HCT116 (cell line): ENCODE results near the gene PRSS16.
"Not testable (repeated sequence)": the region's sequence is repeated elsewhere in the genome, so short reads cannot be mapped to it uniquely, and the experiment has no call there.

Experiments
- ATF3 ChIP-seq: IDR thresholded peaks from 2 replicates; pipeline ENCODE4 v1.6.1; 2012
- EZH2 ChIP-seq: fragments of 200-600 bp; sonication (generic); IDR thresholded peaks from 2 replicates; pipeline ENCODE4 v1.6.1; 2017; ENCODE audit warnings: antibody characterized with exemption, mixed run types
- POLR2A ChIP-seq: IDR thresholded peaks from 2 replicates; pipeline ENCODE4 v1.7.0; 2011; ENCODE audit warnings: borderline replicate concordance; ENCODE audit not compliant: insufficient read depth, insufficient read length; ENCODE audit errors: extremely low read depth
- POLR2AphosphoS5 ChIP-seq: IDR thresholded peaks from 2 replicates; pipeline ENCODE4 v1.6.1; 2011; ENCODE audit warnings: mild to moderate bottlenecking, low read depth, low read length, moderate library complexity
- TF ChIP-seq, protein P1 (sequence below), 3 experiments: fragments of 200-600 bp in 1 of 3; sonication (generic) in 1 of 3; IDR thresholded peaks in 2 of 3; conservative IDR thresholded peaks in 1 of 3; 2 replicates each; pipeline ENCODE4 v1.5.1; 2012 to 2017; ENCODE audit warnings: low read depth in 2 of 3, low read length in 2 of 3, antibody characterized with exemption in 1 of 3, borderline replicate concordance in 1 of 3, control low read depth in 1 of 3, mild to moderate bottlenecking in 1 of 3, mixed read lengths in 1 of 3, mixed run types in 1 of 3, moderate library complexity in 1 of 3; ENCODE audit not compliant: insufficient read depth in 1 of 3

DNA sequence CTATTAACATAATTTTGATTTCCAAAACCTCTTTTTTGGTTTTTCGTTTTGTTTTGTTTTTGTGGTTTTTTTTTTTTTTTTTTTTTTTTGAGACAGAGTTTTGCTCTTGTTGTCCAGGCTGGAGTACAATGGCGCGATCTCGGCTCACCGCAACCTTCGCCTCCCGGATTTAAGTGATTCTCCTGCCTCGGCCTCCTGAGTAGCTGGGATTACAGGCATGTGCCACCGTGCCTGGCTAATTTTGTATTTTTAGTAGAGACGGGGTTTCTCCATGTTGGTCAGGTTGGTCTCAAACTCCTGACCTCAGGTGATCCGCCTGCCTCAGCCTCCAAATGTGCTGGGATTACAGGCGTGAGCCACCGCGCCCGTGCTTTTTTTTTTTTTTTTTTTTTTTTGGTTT lies 24.5 kb upstream of the PRSS16 start:
- not testable (repeated sequence) for TF ChIP-seq POLR2AphosphoS5, ATF3, EZH2, POLR2A
- TF ChIP-seq, protein P1, sequence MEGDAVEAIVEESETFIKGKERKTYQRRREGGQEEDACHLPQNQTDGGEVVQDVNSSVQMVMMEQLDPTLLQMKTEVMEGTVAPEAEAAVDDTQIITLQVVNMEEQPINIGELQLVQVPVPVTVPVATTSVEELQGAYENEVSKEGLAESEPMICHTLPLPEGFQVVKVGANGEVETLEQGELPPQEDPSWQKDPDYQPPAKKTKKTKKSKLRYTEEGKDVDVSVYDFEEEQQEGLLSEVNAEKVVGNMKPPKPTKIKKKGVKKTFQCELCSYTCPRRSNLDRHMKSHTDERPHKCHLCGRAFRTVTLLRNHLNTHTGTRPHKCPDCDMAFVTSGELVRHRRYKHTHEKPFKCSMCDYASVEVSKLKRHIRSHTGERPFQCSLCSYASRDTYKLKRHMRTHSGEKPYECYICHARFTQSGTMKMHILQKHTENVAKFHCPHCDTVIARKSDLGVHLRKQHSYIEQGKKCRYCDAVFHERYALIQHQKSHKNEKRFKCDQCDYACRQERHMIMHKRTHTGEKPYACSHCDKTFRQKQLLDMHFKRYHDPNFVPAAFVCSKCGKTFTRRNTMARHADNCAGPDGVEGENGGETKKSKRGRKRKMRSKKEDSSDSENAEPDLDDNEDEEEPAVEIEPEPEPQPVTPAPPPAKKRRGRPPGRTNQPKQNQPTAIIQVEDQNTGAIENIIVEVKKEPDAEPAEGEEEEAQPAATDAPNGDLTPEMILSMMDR (IDR thresholded peaks at IDR 0.05 in 2 of 3, conservative IDR thresholded peaks at IDR 0.05 in 1 of 3; ENCODE audit: borderline replicate concordance in 1 of 3, insufficient read depth in 1 of 3, low read depth in 2 of 3, low read length in 2 of 3): not testable (repeated sequence)
